Lower leg skin (tissue), 3 donors: Measurements from ENCODE around the gene NMNAT2.

Experiments
- CTCF ChIP-seq, 3 donors: fragments of 450-650 bp; IDR thresholded peaks; one replicate each; pipeline ENCODE4 v1.5.1; 2016; ENCODE audit warnings: antibody characterized with exemption in 3 of 3, mild to moderate bottlenecking in 3 of 3, moderate library complexity in 2 of 3
- POLR2A ChIP-seq, 2 donors: fragments of 450-650 bp; IDR thresholded peaks; one replicate each; pipeline ENCODE4 v1.6.1; 2016 to 2017; ENCODE audit warnings: antibody characterized with exemption in 2 of 2, mild to moderate bottlenecking in 1 of 2, moderate library complexity in 1 of 2

- TF ChIP-seq CTCF (IDR thresholded peaks at IDR 0.05), result no peak
- TF ChIP-seq POLR2A (IDR thresholded peaks at IDR 0.05), result no peak
These were observed 203.0 kb downstream of the NMNAT2 start for GRCh38 chr1:183215076-183215720.
